ENCODE results near the gene NDUFS2.

DNA sequence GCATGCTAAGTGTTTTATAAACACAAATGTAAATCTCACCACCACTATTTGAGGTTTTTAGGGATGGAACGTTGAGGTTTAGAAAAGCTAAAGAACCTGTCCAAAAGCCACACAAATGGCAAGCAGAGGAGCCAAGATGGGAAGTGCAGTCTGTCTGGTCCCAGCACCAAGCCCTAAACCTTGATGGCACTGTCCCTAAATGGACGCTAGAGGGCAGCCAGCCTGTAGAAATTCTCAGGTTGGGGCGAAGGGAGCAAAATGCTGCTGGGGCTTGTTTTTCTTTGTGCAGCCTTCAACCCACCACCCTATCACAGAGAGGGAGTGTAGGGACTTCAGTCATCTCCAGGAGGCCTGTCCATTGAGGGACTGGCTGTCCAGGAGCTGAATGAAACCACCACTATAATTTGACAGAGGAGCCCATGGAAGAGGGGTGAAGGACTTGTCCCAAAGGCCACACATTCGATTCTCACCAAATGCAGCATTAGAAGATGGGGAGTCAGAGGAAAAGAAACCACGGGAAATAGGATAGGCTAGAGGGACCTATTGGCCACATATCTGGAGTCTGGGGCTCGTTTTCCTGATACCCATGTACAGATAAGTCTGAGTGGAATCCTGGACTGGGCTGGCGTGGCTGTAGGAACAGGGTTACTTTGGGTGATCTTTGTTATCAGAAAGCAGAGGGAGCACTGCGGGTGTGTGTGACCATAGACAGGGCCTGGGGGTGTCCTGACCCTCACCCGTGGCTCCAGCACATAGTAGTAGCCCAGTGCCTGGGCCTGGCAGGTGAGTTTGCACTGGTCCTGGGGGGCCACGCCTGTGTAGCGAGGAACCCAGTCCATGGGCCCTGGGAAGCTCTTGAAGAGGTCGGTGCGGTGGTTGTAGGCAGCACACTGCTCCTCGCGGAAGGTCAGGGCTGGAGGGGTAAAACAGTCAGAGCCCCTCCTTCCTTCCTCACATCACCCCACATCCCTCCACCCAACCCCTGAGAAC lies 9.4 kb upstream of the NDUFS2 start:
- TF ChIP-seq, protein P1, sequence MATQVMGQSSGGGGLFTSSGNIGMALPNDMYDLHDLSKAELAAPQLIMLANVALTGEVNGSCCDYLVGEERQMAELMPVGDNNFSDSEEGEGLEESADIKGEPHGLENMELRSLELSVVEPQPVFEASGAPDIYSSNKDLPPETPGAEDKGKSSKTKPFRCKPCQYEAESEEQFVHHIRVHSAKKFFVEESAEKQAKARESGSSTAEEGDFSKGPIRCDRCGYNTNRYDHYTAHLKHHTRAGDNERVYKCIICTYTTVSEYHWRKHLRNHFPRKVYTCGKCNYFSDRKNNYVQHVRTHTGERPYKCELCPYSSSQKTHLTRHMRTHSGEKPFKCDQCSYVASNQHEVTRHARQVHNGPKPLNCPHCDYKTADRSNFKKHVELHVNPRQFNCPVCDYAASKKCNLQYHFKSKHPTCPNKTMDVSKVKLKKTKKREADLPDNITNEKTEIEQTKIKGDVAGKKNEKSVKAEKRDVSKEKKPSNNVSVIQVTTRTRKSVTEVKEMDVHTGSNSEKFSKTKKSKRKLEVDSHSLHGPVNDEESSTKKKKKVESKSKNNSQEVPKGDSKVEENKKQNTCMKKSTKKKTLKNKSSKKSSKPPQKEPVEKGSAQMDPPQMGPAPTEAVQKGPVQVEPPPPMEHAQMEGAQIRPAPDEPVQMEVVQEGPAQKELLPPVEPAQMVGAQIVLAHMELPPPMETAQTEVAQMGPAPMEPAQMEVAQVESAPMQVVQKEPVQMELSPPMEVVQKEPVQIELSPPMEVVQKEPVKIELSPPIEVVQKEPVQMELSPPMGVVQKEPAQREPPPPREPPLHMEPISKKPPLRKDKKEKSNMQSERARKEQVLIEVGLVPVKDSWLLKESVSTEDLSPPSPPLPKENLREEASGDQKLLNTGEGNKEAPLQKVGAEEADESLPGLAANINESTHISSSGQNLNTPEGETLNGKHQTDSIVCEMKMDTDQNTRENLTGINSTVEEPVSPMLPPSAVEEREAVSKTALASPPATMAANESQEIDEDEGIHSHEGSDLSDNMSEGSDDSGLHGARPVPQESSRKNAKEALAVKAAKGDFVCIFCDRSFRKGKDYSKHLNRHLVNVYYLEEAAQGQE (IDR thresholded peaks at IDR 0.05; ENCODE audit: insufficient read depth in 1 of 2, low read depth in 2 of 2, low read length in 2 of 2): no peak
- no peak for TF ChIP-seq TAF1 (IDR thresholded peaks at IDR 0.05; ENCODE audit: borderline replicate concordance, insufficient read depth, low read length)

Data from PFSK-1 (cell line).